Astrocyte of the cerebellum (primary cell): ENCODE measurements around the gene RBFOX2.

Source experiments
- DNase-seq: peaks from one replicate; pipeline ENCODE4 v3.0.0-alpha.2; 2011; ENCODE audit warnings: low read depth
- H3K4me3 ChIP-seq: 2 replicates; pipeline ENCODE4 v1.5.1; 2011; ENCODE audit warnings: mild to moderate bottlenecking, low read depth, low read length, moderate library complexity
- in situ Hi-C: cut with HindIII; loops from 2 replicates; pipeline ENCODE4 v1.10.0; 2017; ENCODE audit warnings: low sequenced_read_pairs
- TF ChIP-seq, protein P1 (sequence below): IDR thresholded peaks from 2 replicates; pipeline ENCODE4 v1.5.1; 2012; ENCODE audit warnings: low read length, low read depth, moderate library complexity, mild to moderate bottlenecking; ENCODE audit errors: missing control alignments

The RBFOX2 gene

GRCh38 chr22:35736701-35737100 lies 291.9 kb downstream of the RBFOX2 start:
- TF ChIP-seq, protein P1, sequence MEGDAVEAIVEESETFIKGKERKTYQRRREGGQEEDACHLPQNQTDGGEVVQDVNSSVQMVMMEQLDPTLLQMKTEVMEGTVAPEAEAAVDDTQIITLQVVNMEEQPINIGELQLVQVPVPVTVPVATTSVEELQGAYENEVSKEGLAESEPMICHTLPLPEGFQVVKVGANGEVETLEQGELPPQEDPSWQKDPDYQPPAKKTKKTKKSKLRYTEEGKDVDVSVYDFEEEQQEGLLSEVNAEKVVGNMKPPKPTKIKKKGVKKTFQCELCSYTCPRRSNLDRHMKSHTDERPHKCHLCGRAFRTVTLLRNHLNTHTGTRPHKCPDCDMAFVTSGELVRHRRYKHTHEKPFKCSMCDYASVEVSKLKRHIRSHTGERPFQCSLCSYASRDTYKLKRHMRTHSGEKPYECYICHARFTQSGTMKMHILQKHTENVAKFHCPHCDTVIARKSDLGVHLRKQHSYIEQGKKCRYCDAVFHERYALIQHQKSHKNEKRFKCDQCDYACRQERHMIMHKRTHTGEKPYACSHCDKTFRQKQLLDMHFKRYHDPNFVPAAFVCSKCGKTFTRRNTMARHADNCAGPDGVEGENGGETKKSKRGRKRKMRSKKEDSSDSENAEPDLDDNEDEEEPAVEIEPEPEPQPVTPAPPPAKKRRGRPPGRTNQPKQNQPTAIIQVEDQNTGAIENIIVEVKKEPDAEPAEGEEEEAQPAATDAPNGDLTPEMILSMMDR = no peak
- in situ Hi-C loops = no loop called here

DNA sequence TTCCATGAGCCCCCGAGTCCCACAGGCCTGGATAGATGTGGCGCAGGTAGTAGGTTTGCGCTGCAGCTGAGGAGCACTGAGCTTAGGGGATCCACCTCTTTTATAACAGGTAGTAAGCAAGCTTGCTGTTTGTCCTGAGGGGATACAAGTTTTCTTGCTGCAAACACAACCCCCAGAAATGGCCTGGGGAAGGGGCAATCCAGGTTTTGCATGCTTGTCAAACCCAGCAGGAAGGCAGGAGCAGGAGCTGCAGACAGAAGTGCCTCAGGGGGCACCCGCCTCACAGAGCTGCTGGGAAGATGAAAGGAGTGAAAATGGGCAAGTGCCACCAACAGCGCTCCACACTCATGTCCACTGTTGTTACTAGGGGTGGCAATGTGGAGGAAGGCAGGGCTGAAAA lies 292.5 kb downstream of the RBFOX2 start:
- no peak overlapping the region for H3K4me3 ChIP-seq
- TF ChIP-seq, protein P1 = no peak
- in situ Hi-C loops = no loop called here
- DNase-seq = no peak

More at GRCh38 chr22:35736701-35737100, 291.9 kb downstream of the RBFOX2 start:
- DNase-seq = no peak
- H3K4me3 ChIP-seq = no peak overlapping the region

DNA sequence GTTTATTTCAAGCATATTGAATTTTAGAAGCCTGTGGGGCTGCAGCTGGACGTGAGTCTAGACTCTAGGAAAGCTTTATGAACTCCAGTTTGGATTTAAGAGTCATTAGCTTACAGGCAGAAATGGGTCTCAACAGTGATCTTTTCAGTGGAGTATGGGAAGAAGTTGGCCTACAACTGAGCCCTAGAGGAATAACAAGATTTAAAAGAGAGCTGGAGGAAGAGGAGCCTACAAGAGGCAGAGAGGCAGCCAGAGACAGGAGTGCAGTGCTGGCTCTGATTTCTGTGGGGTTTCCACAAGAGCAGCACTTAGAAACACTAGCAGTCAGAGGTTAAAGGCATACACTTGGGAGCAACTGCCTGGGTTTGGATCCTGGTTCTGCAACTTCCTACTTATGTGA lies 293.1 kb downstream of the RBFOX2 start:
- TF ChIP-seq, protein P1 = no peak
- in situ Hi-C loops = no loop called here
- no peak overlapping the region for H3K4me3 ChIP-seq
- DNase-seq = no peak

DNA sequence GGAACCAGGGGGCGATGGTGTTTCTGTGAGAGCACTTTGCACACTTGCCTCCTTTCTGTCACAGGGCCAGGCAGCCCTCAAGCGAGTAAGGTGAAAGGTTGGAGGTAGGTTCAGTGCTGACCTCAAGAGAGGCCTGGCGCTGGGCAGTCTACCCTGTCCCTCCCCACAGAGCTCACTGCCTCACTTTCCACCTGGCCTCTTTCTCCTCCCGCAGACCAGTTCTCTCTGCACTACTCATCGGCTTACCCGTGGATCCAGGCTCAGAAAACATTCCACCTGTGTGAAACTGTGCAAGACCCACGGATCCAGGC lies 294.2 kb downstream of the RBFOX2 start:
- DNase-seq = no peak
- no peak overlapping the region for H3K4me3 ChIP-seq
- TF ChIP-seq, protein P1 = no peak
- in situ Hi-C loops = no loop called here

DNA sequence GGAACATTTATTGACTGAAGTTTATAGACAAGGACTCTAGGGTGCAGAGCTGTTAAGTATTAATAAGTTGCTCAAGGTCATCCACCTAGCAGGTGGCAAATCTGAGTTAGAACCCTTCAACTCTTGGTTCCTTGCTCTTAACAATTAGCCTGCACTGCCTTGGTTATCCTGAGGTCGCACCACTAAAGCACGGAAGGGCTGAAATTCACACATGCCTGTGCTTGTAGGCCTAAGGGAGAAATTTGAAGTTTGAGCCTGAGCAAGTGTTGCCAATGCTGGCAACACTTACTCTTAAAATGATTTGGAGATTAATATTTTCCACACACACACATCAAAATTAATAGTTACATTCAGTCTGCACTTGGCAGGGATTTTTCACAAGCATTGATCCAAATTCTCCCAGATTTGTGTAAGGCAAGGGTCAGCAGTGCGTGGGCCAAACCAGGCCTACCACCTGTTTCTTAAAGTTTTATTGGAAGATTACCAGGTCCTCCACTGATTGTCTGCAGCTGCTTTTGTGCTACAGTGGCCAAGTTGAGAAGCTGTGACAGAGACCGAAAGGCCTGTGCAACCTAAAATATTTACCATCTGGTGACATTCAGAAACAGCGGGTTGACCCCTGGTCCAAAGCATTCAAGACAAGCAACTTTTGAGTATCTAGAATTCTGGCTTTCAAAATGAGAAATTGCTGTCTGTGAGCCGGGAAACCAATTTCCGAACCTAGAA lies 294.7 kb downstream of the RBFOX2 start:
- DNase-seq = no peak
- in situ Hi-C loops = no loop called here
- H3K4me3 ChIP-seq = no peak overlapping the region
- TF ChIP-seq, protein P1 = no peak

DNA sequence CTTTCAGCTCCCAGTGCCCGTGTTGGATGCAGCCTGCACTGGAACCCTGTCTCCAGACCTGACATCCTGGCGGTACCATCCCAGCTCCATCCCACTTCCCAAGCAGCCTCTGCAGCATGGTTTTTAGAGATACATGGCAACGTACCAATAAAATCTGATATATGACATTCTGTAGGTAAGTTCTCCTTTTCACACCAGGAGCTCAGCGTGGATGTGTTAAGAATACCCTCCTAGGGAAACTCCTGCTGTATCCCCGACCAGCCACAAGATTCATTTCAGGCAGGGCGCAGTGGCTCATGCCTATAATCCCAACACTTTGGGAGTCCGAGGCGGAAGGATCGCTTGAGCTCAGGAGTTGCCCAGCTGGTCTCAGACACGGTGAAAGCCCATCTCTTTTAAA lies 295.6 kb downstream of the RBFOX2 start:
- in situ Hi-C loops = no loop called here
- no peak for DNase-seq
- no peak overlapping the region for H3K4me3 ChIP-seq
- TF ChIP-seq, protein P1 = no peak
